ENCODE results near the gene PRR9.

PRR9 gene

DNA sequence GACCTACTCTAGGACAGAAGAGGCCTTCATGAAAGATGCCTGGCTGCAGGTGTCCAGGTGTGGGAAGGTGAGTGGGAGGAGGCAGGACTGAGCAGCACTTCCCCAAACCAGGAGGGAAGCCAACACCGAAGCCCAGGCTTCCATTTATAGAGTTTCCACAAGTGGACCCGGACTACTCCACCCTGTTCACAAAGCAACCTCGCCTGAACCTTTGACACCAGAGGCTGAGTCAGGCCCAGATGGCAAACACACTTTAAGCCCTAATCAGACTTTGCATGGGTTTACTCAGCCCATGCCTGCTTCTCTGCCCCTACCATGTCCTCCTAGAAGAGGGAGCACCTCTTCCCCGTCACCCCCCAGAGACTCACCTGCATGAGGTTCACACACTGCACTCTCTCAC lies 14.0 kb downstream of the PRR9 start:
- no peak for DNase-seq

DNA sequence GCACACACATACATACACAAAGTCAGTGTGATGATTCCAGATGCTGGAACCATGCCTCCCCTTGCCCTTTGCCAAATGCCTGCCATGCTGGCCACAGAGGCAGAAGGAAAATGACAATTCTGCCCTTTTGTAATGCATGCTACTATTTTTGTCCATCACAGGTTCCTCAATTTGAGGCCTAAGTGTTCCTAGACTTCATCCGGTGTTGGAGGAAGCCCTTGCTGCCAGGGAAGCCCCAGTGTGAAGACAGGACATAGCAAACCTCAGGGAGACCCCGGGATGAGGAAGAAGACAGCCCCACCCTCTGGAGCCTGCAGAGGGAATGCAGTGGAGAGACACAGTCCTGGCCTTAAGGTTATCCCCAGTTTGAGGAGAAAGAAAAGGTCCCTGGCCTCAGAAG lies 14.4 kb downstream of the PRR9 start:
- DNase-seq = no peak

DNA sequence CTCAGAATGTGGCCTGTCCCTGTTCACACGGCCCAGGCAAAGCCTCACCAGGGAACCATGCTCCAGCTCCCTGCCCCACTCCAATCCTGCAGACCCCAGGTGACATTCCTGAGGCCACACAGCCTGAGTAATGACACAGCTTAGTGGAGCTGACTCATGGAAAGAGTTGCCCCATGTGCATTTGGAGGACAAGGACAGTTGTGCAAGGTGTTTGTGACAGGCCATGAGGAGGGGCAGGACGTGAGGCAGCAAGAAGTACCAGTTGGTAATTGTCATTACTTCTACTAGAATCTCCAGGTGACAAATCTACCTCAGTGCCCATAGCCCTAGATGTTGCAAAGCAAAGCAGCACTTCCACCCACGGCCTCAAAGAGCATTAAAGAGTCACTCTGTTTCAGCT lies 15.2 kb downstream of the PRR9 start:
- no peak for DNase-seq

DNA sequence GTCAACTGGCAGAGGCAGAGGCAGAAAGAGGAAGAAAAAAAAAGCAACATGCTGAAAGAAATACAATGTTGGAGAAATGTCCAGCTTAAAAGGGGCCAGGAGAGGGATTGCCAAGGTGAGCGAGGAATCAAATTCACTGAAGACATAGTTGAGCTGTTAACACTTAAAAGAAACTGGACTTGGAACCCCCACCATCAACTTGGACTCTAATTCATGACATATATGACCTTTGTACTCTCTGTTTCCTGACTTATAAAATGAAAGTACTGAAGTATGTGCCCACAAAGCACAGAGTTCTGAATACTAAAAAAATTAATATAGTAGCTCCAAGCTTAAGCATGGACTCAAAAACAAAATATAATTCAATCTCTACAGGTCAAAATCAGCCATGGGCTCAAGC lies 16.1 kb downstream of the PRR9 start:
- no peak for DNase-seq

DNA sequence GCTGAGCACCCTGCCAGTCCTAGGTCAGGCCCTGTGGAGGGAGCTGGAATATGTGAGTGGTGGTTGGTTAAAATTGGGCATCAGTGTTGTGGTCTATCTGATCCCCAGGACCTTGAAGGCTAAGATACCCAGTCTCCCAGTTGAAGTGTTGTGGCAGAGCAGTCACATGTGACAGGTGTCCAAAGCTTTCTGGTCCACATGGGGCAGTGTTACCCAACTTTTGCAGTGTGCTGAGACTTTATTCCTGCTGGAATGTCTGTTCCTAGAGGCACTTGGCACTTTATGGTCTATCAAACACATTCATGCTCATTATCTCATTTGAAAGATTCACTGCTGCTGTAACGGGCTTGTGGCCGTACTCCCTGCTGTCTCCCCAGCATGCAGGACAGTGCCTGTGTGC lies 21.1 kb downstream of the PRR9 start:
- DNase-seq = no peak

DNA sequence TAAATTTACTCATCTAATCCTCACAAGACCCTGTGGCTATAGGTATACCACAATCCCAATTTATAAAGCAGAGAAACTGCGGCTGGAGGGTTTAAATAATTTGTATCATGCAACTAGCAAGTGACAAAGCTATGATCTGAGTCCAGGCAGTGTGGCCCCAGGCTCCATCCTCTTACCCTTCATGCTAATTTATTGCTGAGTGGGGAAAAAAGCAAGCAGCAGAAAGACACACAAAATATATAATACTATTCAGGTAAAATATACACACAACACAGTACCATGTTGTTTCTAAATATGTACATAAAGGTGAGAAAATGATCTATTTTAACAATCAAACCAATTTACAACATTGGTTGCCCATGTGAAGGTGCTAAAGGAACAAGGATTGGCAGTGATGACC lies 24.8 kb downstream of the PRR9 start:
- DNase-seq = no peak

DNA sequence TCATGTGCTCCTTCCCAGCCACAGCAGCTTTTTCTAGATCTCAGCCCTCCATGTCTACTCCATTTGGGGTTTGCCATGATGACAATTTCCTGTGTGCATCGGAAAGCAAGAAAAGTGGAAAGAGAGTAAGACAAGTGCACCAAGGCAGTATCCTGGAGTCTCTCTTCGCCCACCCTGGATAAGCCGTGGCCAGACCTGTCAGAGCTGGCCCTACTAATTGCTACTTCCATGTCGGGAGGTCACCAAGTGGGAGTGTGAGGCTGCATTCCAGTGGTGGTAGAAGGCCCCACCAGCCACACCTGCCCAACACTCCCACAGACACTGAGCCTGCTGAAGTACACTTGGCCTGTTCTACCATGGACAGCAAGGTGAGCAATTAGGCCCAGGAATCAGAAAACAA lies 28.1 kb downstream of the PRR9 start:
- DNase-seq = no peak

DNA sequence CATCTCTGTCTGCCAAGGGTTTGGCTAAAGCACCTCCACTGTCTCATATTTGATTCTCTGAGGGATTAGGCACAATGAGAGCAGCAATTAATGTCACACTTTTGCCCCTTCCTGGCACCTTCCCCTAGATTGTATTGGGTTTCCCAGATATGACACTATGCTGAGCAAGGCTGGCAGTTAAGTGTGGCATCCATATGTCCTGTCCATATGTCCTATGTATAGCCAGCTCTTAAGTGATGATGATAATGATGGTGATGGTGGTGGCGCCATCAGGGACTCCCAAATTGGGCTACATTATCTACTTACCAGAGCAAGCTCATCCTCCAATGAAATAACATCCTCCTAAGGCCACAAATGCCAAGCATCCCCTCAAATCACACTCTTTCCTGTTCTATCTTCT lies 28.6 kb downstream of the PRR9 start:
- DNase-seq = no peak

DNA sequence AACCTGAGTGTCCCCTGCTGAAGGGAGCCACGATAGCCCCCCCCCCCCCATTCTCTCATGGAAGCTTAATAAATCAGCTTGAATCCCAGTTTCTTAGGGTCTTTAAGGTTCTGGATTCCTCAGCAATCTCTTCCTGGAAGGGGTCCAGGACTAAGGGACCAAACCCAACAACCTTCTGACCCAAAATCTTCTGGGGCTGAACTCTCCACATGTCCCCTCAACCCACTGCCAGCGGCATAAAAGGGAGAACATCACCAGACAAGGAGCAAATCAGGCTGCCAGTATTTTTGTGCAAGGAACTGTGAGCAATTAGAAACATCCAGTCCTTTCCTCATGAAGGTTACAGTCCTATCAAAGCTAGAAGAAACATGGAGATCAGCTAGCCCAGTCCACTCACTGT lies 29.4 kb downstream of the PRR9 start:
- DNase-seq = no peak

DNA sequence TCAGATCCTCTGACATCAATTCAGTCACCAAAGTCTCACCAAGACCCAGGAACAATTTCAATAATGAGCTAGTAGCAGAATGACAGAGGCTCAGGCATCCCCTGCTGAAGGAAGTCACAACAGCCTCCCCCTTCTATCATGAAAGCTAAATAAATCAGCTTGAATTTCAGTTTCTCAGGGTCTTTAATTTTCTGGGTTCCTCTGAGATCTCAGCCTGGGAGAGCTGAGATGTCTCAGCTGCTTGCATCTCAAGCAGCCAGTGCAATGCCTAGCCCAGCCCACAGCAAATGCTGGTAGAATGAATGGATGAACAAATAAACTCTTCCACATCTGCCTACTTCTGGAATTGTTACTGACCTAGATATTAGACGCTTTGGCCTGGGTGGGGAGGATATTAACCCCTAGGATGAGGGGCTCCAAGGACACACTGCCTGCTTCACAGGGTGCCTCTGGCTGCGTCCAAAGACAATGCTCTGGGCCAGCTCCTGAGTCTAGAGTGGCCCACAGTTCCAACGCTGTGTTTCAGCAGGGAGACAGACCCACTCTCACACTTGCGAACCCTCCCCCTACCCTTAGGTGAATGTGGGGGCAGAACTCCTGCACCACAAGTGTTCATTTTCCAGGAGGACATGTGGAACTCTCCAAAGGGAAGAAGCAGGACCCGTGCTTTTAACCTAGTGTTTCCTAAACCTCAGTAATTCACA lies 30.9 kb downstream of the PRR9 start:
- no peak for DNase-seq

DNA sequence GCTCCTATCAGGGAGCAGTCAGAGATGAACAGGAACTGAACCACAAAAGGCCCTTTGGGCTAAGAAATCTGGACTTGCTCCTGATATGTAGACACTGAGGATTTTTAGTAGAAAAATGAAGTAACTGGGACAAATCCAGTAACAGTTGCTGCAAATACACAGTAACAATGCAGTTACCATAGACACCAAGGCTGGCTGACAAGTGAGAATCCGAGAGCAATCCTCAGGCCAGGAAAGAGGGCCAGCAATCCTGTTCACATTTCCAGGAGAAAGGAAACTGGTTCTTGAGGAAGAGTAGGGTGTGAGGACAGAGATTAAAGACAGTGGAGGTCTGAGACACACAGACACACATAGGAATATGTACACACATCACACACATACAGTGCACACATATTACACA lies 32.8 kb downstream of the PRR9 start:
- peak; percentile 59 for DNase-seq

DNA sequence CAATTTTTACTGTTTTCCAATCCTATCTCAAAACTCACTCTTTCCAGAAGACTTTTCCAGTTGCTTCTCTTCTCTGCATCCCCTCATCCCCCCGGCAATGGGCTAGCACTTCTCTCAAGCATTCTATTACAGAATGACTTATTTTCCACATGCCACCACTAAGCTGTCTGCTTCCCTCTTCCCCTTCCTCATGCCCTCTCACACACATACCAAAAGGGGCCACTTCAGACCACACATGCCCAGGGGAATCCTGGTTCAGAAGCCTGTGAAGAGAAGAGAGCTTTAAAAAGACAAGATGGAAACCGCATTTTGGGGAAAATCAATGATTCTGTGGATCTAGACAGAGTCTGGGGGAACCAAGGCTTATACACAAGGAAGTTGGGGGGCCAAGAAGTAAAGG lies 33.7 kb downstream of the PRR9 start:
- no peak for DNase-seq

DNA sequence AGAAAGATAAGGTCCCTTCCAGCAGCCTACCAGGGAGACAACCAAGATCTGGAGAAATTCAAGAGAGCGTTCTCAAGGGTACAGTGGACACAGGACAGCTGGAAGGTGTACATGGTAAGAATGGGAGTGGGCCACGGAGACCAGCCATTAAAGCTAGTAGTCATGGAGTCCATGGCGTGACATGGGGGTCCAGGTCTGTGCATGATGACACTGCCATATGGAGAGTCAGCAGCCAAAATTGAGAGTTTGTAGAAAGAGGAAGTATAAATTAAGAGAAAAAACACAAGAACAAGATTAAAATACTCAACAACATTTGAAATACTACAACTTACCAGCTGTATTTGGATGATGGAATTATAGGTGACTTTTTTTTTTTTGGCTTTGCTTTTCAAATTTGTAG lies 34.2 kb downstream of the PRR9 start:
- no peak for DNase-seq

DNA sequence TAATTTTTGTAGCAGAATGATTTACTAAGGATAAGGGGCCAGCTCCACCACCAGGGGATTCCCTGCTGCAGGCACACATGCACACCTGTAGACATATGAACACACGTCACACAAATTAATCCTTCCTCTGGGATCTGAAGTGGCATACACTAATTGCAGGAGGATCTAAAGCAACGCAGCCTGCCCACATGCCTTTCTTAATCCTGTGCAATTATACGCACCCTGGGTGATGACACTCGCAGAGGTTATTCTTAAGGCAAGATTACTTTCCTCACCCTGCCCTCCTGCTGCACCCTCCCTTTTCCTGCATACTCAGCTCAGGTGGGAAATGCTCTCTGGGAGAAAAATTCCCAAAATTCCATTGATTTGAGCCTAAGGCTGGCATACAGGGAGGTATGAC lies 34.6 kb downstream of the PRR9 start:
- DNase-seq = no peak

DNA sequence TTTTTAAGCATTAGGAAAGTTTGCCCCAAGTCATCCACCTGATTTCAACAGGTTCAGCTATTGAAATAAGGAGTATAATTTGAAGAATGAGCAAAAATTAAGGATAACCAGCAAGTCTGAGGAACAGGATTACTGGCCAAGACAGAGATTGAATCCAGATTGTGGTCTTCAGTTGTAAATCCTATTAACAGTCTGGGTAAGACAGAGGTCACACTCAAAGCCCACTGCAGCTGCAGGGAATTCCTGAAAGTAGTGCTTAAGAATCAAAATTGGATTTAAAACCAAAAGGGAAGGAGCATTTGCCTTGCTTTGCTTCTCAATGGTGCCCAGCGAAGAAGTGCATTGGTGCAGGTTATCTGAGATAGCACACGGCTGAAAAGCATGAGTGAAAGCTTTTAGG lies 35.7 kb downstream of the PRR9 start:
- no peak for DNase-seq

DNA sequence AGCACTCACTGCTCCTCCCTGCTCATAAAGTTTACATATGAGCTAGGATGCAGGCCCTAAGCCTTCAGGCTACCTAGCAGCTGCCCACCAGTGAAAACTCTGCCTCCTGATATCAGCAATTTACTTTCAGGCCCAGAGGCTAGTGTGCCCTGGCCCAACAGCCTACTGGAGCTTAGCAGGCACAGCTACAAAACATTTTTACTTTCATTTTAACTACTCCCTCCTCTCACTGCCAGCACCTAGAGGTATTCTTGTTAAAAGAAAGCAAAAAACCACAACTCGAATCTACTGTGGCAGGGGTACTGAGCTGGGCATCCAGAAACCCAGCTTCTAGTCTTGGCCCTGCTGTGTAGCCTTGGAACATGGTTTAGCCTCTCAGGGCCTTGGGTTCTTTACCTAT lies 36.3 kb downstream of the PRR9 start:
- no peak for DNase-seq

DNA sequence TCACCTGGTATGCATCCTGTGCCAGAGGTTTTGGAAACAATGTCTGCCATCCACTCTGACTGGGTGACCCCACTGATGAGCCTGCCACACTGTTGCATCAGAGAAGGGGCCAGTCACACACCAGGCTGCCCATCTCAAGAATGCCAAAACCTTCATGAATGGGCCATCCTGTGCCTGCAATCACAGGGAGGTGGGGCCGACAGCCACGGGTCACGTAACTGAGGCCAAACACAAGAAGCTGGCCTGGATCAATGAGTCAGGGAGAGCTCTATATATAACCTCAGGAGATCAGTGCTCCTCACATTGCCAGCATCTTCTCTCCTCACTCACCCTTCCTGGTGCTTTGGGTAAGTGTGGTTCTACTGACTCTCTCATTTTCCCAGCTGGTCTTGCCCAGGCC lies 42.0 kb downstream of the PRR9 start, which contains the start of gene LORICRIN:
TSS of gene LORICRIN (plus strand) at position 301 of the 400 bp plus-strand sequence. CDS start 1,263 bp downstream, outside the sequence.
- DNase-seq = no peak

DNA sequence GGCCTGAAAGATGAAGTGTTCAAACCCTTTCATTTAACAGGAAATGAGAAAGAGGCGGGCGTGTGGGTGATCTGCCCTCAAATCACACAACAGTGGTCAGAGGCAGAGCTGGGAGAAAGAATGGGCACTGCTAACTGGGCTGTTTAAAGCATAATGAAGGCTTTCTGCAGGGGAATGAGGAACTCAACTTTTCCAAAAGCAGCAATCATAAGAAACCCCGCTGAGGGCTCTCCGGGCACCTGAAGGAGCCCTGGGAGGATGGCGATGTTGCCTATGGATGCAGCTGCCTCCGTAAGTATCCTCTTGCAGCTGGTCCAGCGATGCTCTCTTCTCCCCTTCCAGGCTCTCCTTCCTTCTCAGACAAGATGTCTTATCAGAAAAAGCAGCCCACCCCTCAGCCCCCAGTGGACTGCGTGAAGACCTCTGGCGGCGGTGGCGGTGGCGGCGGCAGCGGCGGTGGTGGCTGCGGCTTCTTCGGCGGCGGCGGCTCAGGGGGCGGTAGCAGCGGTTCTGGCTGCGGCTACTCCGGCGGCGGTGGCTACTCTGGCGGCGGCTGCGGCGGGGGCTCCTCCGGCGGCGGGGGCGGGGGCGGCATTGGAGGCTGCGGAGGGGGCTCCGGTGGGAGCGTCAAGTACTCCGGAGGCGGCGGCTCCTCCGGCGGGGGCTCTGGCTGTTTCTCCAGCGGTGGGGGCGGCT lies 43.3 kb downstream of the PRR9 start:
- peak; percentile 26 for DNase-seq

DNA sequence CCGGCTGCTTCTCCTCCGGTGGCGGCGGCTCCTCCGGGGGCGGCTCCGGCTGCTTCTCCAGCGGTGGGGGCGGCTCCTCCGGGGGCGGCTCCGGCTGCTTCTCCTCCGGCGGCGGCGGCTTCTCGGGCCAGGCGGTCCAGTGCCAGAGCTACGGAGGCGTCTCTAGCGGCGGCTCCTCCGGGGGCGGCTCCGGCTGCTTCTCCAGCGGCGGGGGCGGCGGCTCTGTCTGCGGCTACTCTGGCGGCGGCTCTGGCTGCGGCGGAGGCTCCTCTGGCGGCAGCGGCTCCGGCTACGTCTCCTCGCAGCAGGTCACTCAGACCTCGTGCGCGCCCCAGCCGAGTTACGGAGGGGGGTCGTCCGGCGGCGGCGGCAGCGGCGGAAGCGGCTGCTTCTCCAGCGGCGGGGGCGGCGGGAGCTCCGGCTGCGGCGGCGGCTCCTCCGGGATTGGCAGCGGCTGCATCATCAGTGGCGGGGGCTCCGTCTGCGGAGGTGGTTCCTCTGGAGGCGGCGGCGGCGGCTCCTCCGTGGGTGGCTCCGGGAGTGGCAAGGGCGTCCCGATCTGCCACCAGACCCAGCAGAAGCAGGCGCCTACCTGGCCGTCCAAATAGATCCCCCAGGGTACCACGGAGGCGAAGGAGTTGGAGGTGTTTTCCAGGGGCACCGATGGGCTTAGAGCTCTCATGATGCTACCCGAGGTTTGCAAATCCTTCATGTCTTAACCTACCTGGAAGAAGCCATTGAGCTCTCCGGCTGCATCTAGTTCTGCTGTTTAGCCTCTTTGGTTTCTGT lies 44.1 kb downstream of the PRR9 start:
- peak; percentile 64 for DNase-seq

DNA sequence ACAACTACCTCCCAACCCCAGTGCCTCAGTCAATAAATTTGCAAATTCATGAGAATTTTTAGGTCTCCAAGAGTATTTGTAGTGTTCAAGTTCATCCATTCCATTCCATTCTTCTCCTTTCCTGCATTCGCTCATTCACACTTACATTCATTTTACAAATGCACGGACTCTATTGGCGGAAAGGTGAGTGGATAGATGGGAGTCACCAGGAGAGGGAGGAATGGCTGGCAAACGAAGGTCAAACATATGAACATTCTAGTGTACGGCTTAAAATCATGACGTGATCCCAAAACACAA lies 44.6 kb downstream of the PRR9 start:
- no peak for DNase-seq

DNA sequence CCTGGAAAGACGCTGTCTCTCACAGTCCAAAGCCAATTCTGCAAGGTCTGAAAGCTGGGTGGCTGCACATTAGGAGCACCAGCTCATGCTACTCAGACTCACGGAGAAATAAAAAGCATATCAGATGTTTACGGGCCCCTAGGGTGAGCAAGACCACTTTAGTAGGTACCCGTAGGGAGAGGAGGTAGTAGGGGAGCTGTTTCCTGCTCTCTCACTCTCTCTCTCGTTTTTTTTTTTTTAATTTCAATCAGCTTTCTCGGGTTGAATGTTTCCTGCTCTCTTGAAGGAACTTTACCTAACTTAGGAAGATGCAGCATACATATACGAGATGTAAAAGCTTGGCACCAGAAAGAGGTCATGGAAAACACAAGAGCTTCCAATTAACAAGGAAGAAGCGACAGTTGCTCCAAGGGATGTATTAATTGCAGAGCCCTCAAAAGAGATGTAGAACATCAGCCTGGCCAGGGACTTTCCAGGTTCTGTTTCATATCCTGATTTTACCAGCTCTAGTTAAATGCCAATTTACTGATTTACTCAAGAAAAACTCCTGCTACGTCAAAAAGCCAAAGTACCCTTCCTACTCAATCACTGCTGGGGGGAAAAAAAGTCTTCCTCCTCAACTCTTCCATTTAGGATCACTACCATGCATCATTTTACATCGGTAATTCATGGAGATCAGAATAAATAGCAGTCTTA lies 45.2 kb downstream of the PRR9 start:
- no peak for DNase-seq

DNA sequence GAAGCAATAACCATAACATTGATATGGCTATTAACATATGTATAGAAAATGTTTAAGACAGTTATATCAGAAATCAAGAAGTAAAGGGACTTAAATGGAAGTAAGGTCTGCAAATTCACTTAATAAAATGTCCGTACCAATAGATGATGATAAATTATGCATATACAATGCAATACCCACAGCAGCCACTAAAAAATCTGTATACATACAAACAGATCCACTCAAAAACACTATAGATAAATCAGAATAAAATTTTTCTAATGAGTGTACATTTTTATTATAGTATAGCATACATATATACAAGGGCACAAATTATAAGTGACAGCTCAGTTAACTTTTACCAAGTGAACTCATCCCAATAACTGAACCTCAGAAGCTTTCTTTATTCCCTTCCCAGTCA lies 48.1 kb downstream of the PRR9 start:
- no peak for DNase-seq

Data from right hindlimb (tissue), 1 donor.